Keratinocyte (primary cell): ENCODE results near the gene SDK1. TPM values are rescaled to one million over a fixed set of nuclear protein-coding genes. Genes with fewer than 3 reads are reported as not detected.

Experiments
- DNase-seq: peaks from one replicate; pipeline ENCODE4 v3.0.0-alpha.2; 2011; ENCODE audit warnings: low read depth, missing footprints, low spot score
- FAIRE-seq: peaks from 2 replicates; lab custom pipeline; 2011; peaks lifted over from hg19 to GRCh38; lab: Jason Lieb, UNC
- H2AFZ ChIP-seq: 2 replicates; pipeline ENCODE4 v1.6.0; 2012; ENCODE audit warnings: low read length, control low read depth, inconsistent platforms; ENCODE audit not compliant: control insufficient read depth
- H3K27ac ChIP-seq: 2 replicates; pipeline ENCODE4 v1.5.1; 2011; ENCODE audit warnings: low read length; ENCODE audit not compliant: control insufficient read depth, insufficient read depth
- H3K27me3 ChIP-seq: 3 replicates; pipeline ENCODE4 v1.6.0; 2011; ENCODE audit warnings: low read length; ENCODE audit not compliant: control insufficient read depth, insufficient read depth; ENCODE audit errors: extremely low read depth
- H3K36me3 ChIP-seq, 2 experiments: 2 replicates in 1 of 2; 3 replicates in 1 of 2; pipeline ENCODE4 v1.5.1; 2011; ENCODE audit warnings: low read length in 2 of 2, mild to moderate bottlenecking in 1 of 2; ENCODE audit not compliant: control insufficient read depth in 2 of 2, insufficient read depth in 2 of 2; ENCODE audit errors: extremely low read depth in 1 of 2
- H3K4me1 ChIP-seq: 3 replicates; pipeline ENCODE4 v1.5.1; 2011; ENCODE audit warnings: low read length; ENCODE audit not compliant: control insufficient read depth, insufficient read depth; ENCODE audit errors: extremely low read depth
- H3K4me2 ChIP-seq: 3 replicates; pipeline ENCODE4 v1.6.0; 2011; ENCODE audit warnings: low read depth, low read length; ENCODE audit not compliant: control insufficient read depth, insufficient read depth; ENCODE audit errors: extremely low read depth
- H3K4me3 ChIP-seq, 3 experiments: fragments of 200-600 bp in 1 of 3; sonication (generic) in 1 of 3; 2 replicates in 2 of 3; 3 replicates in 1 of 3; pipeline ENCODE4 v1.5.1; 2011 to 2016; ENCODE audit warnings: low read length in 3 of 3, mild to moderate bottlenecking in 3 of 3, control low read depth in 2 of 3, inconsistent platforms in 1 of 3, low read depth in 1 of 3, mixed read lengths in 1 of 3, mixed run types in 1 of 3, moderate library complexity in 1 of 3; ENCODE audit not compliant: control insufficient read depth in 2 of 3, insufficient read depth in 2 of 3; ENCODE audit errors: extremely low read depth in 1 of 3
- H3K79me2 ChIP-seq: 2 replicates; pipeline ENCODE4 v1.6.0; 2012; ENCODE audit warnings: low read length; ENCODE audit not compliant: control insufficient read depth, insufficient read depth
- H3K9ac ChIP-seq: 3 replicates; pipeline ENCODE4 v1.6.0; 2011; ENCODE audit warnings: low read length; ENCODE audit not compliant: control insufficient read depth, insufficient read depth; ENCODE audit errors: extremely low read depth
- H3K9me1 ChIP-seq: 3 replicates; pipeline ENCODE4 v1.6.0; 2011; ENCODE audit warnings: low read length; ENCODE audit not compliant: control insufficient read depth, insufficient read depth; ENCODE audit errors: extremely low read depth
- H3K9me3 ChIP-seq: 2 replicates; pipeline ENCODE4 v1.5.1; 2012; ENCODE audit warnings: low read depth, low read length; ENCODE audit not compliant: control insufficient read depth
- H4K20me1 ChIP-seq: 3 replicates; pipeline ENCODE4 v1.6.0; 2011; ENCODE audit warnings: low read length; ENCODE audit not compliant: control insufficient read depth, insufficient read depth; ENCODE audit errors: extremely low read depth
- CTCF ChIP-seq, 3 experiments: IDR thresholded peaks in 1 of 3; conservative IDR thresholded peaks in 1 of 3; optimal IDR thresholded peaks in 1 of 3; 2 replicates in 2 of 3; 3 replicates in 1 of 3; pipeline versions ENCODE3 to v1.5.1; 2011; ENCODE audit warnings: low read length in 3 of 3, mild to moderate bottlenecking in 3 of 3, moderate library complexity in 2 of 3, control low read depth in 1 of 3, inconsistent platforms in 1 of 3; ENCODE audit not compliant: insufficient read depth in 2 of 3; ENCODE audit errors: extremely low read depth in 1 of 3
- EZH2 ChIP-seq: IDR thresholded peaks from one replicate; pipeline ENCODE4 v1.6.1; 2012; ENCODE audit warnings: inconsistent platforms, mild to moderate bottlenecking, low read length, moderate library complexity
- dilution Hi-C: fragments of 300-500 bp; cut with MboI; formaldehyde crosslinking; loops from one replicate; pipeline ENCODE4 v1.7.0; 2020; ENCODE audit warnings: low sequenced_read_pairs; ENCODE audit not compliant: extremely low pct_ligation_motif_present
- polyA plus RNA-seq, 5 experiments: library from polyadenylated mRNA; depleted of rRNA in 3 of 5; stranded (reverse) in 3 of 5; stranded (forward) in 1 of 5; unstranded in 1 of 5; fragments of >200 nt; gene quantifications; 1 replicate in 1 of 5; 2 replicates in 3 of 5; 3 replicates in 1 of 5; pipeline versions ENCODE4 v1.2.1 to v1.2.3, GENCODE V29; 2011 to 2012; ENCODE audit warnings: missing spikeins in 2 of 5, low read depth in 1 of 5, low replicate concordance in 1 of 5

SDK1 gene
- polyA plus RNA-seq, 1 donor (not counting 4 experiments of a cell fraction or from before 2014, with no cell fraction given), result 0.66 TPM

- Histone ChIP-seq H3K79me2 (no peaks in the 10 kb centered on the region), H3K9ac (no peak overlapping the region), H3K4me2 (no peak overlapping the region), H4K20me1 (no peaks in the 10 kb centered on the region), H3K27me3 (no peaks in the 10 kb centered on the region), H3K27ac (no peak overlapping the region), H3K4me1 (no peaks in the 10 kb centered on the region), H3K9me1 (no peaks in the 10 kb centered on the region), H2AFZ (no peak overlapping the region), H3K4me3 (no peak overlapping the region), H3K9me3 (no peaks in the 10 kb centered on the region), H3K36me3 (no peaks in the 10 kb centered on the region)
- no peak for TF ChIP-seq EZH2
- TF ChIP-seq CTCF (optimal IDR thresholded peaks at IDR 0.05 in 1 of 3, IDR thresholded peaks at IDR 0.05 in 1 of 3, conservative IDR thresholded peaks at IDR 0.05 in 1 of 3; ENCODE audit: extremely low read depth in 1 of 3, insufficient read depth in 2 of 3, low read length in 3 of 3), result peak in 2 of 3 experiments; percentile 19 to 30
- no peak for FAIRE-seq
- dilution Hi-C loops, result no loop called here
- DNase-seq, result no peak
These were observed 348.2 kb downstream of the SDK1 start for GRCh38 chr7:3649250-3649649.

- Histone ChIP-seq H3K4me3 (no peak overlapping the region), H3K9me3 (no peaks in the 10 kb centered on the region), H3K4me2 (no peak overlapping the region), H3K79me2 (no peaks in the 10 kb centered on the region), H2AFZ (no peak overlapping the region), H4K20me1 (no peaks in the 10 kb centered on the region), H3K9me1 (no peaks in the 10 kb centered on the region), H3K36me3 (no peaks in the 10 kb centered on the region), H3K27ac (no peak overlapping the region), H3K4me1 (no peaks in the 10 kb centered on the region), H3K9ac (no peak overlapping the region), H3K27me3 (no peaks in the 10 kb centered on the region)
- dilution Hi-C loops, result no loop called here
- no peak for TF ChIP-seq CTCF (optimal IDR thresholded peaks at IDR 0.05 in 1 of 3, IDR thresholded peaks at IDR 0.05 in 1 of 3, conservative IDR thresholded peaks at IDR 0.05 in 1 of 3; ENCODE audit: extremely low read depth in 1 of 3, insufficient read depth in 2 of 3, low read length in 3 of 3)
- TF ChIP-seq EZH2, result no peak
- FAIRE-seq (no peak), DNase-seq (no peak)
These were observed 348.8 kb downstream of the SDK1 start for GRCh38 chr7:3649678-3650440.
